ENCODE results near the gene RNF168.
"Not testable (repeated sequence)": the region's sequence is repeated elsewhere in the genome, so short reads cannot be mapped to it uniquely, and the experiment has no call there.

RNF168 gene, protein sequence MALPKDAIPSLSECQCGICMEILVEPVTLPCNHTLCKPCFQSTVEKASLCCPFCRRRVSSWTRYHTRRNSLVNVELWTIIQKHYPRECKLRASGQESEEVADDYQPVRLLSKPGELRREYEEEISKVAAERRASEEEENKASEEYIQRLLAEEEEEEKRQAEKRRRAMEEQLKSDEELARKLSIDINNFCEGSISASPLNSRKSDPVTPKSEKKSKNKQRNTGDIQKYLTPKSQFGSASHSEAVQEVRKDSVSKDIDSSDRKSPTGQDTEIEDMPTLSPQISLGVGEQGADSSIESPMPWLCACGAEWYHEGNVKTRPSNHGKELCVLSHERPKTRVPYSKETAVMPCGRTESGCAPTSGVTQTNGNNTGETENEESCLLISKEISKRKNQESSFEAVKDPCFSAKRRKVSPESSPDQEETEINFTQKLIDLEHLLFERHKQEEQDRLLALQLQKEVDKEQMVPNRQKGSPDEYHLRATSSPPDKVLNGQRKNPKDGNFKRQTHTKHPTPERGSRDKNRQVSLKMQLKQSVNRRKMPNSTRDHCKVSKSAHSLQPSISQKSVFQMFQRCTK

DNA sequence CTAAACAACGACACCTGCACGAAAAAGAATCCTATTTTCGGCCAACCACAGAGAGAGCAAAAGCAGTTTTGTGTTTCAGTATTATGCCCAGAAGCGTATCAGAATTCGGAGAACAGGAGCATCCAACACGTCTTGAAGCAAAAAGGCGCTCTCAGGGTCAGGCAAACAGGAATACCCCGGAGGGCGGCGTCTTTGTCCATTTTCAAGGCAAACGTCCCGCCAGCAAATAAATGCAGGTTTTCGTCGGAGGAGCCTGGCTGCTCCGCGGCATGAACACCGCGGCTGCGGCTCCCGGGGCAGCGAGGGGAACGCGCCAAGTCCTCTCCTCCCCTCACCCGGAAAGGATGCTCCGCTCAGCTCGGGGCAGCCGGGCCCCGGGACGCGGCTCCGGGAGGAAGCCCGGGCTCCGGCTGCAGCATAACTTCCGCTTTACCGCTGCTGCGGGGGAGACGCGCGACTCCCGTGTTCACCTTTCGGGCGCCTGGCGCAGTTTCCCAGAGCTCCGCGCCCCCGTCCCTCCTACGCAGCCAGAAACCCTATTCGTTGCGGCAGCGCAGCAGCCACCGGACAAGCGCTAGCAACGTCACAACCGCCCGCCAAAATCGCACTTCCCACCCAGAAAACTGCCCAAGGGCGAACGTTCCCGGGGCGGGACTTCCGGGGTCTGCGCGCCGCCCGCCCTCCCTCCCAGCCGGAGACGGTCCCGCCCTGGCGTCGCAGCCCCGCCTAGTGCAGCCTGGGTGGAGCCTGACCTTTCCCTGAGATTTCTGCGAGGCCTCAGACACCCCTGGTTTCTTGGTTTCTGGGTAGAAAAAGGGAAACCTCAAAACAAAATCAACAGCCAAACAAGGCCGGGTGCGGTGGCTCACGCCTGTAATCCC, at the start of gene RNF168:
Gene RNF168, minus strand, starts transcription at position 573 of the 881 bp plus-strand sequence. CDS start 595 bp downstream, outside the sequence.
- peak; percentile 83 for DNase-seq

DNA sequence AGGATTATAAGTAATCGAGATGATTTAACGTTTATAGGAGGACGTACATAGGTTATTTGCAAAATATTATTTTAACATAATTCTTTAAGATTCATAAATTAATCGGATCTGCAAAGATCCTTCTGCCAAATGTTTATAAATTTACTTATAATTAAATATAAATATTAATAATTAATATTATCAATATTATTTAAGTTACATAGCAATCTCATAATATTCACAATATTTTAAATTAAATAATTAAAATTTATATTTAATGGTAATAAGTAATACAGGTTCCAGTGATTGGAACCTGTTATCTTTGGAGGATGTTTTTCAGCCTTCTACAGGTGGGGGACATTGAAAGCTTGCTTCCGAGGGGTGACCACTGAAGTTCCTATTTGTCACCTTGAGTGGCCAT, 48.7 kb upstream of the RNF168 start:
- no peak for DNase-seq

DNA sequence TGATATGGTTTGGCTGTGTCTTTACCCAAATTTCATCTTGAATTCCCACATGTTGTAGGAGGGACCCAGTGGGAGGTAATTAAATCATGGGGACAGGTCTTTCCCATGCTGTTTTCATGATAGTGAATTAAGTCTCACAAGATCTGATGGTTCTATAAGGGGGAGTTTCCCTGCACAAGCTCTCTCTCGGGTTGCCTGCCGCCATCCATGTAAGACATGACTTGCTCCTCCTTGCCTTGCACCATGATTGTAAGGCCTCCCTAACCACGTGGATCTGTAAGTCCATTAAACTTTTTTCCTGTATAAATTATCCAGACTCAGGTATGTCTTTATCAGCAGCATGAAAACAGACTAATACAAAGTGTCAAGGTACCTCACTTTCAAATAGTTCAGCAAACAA, 46.6 kb upstream of the RNF168 start:
- DNase-seq: not testable (repeated sequence)

DNA sequence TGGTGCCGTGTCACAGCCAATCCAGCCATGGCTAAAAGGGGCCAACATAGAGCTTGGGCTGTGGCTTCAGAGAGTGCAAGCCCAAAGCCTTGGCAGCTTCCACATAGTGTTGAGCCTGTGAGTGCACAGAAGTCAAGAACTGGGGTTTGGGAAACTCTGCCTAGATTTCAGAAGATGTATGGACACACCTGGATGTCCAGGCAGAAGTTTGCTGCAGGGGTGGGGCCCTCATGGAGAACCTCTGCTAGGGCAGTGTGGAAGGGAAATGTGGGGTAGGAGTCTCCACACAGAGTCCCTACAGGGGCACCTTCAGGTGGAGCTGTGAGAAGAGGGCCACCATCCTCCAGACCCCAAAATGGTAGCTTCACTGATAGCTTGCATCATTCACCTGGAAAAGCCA, 45.7 kb upstream of the RNF168 start:
- not testable (repeated sequence) for DNase-seq

DNA sequence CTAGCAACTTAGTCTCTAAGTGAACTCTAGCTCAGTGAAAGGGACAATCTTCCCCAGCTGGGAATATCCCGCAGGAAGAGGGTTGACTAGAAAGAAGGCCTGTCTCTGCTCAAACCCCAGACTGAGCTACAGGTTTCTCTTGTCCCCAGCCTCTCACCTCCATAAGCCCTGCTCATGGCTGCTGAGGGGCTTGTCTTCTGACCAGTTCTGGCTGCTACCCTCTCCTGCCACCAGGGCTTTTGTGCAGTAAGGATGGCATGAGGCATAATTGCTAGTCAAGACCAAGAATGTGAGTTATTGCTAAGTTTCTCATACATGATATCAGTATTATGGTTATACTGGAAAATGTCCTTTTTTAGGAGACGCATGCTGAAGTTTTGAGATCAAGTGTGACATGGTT, 43.5 kb upstream of the RNF168 start:
- no peak for DNase-seq

DNA sequence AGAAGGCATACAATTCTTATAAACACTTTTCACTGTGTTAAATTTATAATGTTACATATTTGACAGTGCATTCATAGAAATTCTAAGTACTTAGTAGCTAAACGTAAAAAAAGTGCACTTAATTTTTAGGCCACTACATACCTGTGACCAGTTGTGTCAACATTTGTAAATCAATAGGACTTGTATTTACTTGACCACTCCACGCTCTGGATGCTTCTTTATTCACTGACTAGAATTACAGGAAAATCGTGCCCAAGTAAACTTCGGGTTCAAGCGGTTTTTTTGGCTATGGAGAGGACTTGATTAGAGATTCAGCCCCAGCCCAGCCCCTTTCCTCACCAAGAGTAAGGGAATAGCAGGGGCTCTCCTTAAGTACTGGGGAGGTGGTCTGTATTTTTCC, 43.0 kb upstream of the RNF168 start:
- no peak for DNase-seq

DNA sequence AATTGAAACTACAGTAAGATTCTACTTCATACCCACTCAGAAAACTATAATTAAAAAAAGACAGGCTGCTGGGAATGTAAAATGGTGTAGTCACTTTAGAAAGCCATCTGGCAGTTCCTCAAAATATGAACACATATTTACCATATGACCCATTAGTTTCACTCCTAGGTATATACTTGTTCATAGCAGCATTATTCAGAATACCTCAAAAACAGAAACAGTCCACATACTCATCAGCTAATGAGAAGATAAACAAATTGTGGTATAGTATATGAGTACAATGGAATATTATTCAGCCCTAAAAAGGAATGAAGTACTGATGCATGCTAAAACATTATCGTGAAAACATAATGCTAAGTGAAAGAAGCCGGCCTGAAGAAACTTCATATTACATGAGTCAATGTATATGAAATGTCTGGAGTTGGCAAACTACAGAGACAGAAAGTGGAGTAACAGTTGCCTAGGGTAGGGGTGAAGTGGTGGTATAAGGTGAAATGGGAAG, 41.0 kb upstream of the RNF168 start:
- no peak for DNase-seq

DNA sequence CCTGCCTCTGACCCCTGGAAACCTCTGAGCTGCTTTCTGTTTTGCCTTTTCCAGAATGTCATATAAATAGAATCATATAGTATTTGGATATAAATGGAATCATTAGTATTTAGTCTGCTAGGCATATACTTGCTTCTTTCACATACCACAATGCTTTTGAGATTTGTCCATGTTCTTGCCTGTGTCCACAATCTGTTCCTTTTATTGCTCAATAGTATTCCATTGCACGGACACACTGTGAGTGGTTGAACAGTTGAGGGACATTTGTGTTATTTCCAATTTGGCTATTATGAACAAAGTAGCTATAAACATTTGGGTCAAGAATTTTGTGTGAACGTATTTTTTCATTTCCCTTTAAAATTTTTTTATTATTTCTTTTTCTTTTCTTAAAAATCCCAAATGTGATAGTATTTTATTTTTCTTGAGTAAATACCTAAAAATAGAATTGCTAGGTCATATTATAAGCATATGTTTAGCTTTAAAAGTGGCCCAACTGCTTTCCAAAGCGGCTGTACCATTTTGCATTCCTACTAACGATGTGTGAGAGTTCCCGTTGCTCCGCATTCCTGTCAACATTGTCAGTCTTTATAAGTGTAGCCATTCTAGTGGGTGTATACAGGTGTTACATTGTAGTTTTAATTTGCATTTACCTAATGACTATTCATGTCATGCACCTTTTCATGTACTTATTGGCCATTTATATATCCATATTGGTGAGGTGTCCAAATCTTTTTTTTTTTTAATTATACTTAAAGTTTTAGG, 38.3 kb upstream of the RNF168 start:
- no peak for DNase-seq

DNA sequence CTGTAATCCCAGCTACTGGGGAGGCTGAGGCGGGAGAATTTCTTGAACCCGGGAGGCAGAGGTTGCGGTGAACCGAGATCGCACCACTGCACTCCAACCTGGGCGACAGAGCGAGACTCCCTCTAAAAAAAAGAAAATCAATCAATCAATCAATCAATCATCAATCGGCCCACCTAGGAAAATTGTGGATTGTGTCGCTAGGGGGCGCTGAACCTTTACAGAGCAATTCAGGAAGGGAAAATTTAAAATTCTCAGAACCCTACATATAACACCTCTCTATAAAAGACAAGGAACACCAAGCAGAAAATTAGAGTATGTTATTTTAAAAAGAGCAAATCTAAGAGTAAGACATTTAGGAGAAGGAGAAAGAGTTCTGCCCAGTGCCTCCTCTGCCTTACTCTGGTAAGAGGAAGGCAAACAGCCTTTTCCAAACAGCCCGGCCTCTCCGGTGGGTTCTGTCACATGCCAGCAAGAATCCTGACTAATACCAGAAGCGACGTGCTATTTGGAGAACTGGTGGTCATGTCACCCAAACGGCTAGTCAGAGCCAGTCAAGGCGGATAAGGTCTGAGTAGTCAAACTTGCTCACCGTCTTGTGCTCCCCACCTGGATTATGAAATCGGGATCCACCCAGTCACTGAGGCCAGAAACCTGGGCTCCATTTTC, 33.9 kb upstream of the RNF168 start:
- no peak for DNase-seq

DNA sequence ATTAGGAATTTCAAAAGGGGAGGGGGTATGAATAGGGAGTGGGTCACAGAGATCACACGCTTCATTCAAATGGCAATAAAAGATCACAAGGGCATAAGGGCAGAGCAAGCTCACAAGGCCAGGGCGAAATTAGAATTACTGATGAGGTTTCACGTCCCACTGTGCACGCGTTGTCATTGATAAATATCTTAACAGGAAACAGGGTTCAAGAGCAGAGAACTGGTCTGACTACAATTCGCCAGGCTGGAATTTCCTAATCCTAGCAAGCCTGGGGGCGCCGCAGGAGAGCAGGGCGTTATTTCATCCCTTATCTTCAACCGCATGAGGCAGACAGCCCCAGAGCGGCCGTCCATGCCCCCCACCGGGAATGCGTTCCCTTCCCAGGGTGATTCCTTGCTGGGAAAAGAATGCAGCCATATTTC, 29.7 kb upstream of the RNF168 start:
- DNase-seq: no peak

DNA sequence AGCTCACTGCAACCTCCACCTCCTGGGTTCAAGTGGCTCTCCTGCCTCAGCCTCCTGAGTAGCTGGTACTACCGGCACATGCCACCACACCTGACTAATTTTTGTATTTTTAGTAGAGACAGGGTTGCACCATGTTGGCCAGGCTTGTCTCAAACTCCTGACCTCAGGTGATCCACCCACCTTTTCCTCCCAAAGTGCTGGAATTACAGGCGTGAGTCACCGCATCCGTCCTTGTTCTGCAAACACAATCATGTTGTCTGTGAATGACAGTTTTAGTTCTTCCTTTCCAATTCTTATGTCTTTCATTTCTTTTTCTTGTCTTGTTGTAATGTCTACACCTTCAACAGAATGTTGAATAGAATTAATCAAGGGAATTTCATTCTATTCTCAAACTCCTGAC, 27.9 kb upstream of the RNF168 start:
- no peak for DNase-seq

DNA sequence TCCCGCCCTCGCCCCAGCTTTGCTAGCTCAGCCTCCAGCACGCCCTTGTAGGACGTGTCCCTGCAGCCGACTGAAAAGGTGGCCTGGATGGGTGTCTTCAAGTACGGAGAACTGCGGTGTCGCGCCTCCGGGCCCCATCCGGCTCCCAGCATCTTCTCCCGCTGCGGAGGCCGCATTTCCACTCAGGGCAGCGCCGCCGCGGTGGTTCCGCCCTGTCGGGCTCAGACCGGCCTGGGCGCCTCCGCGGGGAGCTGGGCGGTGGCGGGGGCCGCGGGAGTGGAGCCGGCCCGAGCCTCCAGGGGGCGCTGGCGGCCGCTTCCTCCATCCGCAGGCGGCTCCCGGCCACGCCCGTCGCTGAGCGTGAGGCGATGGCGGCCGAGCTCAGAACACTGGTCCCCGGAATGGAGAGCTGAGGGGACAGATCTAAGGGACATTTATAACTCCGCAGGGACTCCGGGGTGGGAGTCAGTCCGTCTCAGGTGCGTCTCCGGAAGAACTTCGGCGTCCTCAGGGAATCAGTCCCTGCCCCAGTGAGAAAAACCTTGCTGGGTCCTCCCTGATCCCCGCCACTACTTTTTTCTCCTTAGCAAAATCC, 25.2 kb upstream of the RNF168 start:
- DNase-seq: no peak

DNA sequence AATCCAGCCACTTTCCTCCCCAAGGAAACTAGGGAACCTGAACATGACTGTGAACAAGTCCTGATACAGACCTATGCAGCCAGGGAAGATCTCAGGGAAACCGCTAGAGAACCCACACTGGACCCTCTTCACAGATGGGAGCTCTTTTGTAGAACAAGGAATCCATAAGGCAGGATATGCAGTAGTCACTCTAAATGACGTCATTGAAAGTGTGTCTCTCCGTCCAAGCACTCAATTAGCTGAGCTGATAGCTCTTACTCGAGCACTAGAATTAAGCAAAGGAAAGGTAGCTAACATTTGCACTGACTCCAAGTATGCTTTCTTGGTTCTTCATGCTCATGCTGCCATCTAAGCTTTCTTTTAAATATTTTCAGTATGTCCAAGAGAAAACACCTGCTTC, 21.6 kb upstream of the RNF168 start:
- DNase-seq: no peak

DNA sequence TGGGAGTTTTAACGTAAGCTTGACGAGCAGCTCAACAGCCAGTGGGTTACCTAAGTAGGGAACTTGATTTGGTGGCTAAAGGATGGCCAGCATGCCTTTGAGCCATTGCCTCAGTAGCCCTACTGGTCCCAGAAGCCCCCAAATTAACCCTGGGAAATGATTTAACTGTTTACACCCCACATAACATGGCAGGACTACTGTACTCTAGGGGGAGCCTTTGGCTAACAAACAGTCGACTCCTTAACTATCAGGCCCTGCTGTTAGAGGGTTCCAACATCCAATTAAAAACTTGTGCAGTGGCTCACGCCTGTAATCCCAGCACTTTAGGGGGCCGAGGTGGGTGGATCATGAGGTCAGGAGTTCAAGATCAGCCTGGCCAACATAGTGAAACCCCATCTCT, 21.0 kb upstream of the RNF168 start:
- DNase-seq: no peak

DNA sequence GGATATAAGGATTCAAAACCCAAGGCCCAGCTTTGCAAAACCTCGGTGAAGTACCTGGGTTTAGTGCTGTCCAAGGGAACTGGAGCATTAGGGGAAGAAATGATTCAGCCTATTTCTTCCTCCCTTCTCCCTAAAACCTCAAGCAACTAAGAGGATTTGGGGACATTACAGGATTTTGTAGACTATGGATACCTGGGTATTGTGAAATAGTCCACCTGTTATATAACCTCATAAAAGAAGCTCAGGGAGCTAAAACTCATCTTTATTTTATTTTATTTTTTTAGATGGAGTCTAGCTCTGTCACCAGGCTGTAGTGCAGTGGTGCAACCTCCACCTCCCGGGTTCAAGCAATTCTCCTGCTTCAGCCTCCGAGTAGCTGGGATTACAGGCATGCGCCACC, 20.3 kb upstream of the RNF168 start:
- DNase-seq: no peak

DNA sequence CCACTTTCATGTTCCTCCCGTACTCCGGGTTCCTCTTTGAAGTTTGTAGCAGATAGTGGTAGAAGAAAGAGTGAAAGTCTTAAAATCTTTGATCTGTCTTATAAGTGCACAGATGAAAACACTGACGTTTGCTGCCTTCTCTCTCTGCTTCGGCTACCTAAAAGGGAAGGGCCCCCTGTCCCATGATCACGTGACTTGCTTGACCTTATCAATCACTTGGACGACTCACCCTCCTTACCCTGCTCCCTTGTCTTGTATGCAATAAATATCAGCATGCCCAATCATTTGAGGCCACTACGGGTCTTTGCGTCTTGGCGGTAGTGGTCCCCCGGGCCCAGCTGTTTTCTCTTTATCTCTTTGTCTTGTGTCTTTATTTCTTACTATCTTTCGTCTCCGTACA, 17.7 kb upstream of the RNF168 start:
- DNase-seq: not testable (repeated sequence)

DNA sequence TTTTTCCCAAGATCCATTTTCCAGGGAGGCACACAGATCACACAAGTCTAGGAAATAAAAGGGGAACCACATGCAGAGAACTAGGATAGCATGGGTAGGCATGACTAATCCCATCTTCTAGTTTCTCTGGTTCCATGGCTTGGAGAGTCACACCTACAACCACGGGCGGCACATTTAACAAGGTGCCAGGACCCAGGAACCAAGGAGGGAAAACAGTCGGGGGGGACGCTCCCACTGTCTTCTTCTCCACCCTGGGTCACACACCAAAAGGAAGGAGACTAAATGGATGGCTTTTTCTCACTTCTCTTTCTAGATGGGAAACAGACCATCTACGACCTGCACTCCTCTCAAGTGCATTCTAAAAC, 16.1 kb upstream of the RNF168 start:
- no peak for DNase-seq

DNA sequence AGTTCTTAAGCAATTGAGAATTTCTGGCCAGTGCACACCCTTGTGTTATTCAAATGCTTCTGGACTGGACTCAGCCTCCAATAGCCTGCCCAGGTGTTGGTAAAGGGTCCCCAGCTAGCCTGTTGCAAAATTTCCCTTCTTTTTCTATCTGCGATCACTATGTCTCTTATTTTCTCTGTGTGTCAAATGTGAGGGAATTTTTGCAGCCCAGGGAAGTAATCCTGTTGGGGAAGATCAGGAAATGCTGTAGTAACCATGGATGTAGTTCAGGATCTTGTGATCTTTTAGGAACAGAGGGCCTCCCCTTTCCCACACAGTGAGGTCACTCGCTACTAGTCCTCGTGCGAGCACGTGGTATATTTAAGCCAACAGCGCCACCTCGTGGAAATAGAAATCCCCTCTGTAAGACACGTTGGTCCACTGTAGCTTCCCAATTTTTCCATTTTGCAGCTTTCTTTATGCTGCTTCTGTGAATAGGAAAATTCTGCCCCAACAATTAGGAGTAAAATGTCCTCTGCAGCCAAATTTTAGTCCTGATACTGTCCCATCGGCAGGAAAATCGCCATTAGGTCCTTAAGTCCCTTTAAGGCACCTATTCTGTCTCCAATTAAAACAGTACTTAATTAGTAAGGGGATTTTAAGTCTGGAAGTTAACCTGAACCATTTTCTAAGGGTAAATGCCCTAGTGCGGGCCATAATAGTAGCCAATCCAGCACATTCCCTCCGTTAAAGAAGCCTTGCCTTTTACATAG, 15.6 kb upstream of the RNF168 start:
- no peak for DNase-seq

DNA sequence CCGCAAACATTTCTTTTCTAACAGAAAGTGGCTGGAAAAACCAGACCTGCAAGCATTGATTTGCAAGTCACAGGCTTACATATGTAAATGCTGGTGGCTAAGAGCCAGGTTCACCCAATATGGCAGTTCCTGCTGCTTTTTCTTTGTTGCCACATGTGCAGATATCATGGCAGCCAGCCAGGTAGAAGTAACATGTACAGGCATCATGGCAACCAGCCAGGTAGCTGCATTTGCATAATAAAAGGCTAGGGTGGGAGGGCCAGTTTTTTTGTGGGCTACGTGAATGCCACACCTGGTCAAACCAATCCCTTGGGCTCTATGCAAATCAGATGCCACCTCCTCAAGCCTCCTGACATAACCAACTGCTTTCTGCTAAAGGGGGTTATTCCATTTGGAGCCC, 14.4 kb upstream of the RNF168 start:
- no peak for DNase-seq

DNA sequence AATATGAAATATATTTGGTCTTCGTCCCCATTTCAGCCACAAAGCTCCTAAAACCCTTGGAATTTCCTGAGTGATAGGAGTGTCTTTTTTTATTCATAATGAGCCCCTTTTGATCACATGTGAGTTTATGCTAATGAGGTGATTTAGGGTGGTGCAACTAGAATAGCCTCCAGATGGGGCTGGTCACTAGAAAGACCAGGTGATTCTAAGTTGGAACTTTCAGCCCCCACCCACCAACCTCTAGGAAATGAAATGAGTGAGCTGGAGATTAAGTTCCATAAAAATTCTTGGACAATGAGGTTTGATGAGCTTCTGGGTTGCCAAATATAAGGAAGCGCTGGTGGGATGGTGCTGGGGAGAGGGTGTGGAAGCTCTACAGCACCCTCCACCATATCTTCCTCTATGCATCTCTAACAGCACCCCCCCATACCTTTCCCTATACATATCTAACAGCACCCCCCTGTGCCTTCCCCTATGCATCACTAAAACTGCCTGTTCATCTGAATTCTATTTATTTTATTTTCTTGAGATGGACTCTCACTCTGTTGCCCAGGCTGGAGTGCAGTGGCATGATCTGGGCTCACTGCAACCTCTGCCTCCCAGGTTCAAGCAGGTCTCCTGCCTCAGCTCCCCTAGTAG, 13.7 kb upstream of the RNF168 start:
- DNase-seq: no peak
